RWPE2 (cell line): ENCODE measurements around the gene JPH4.

Experiments used
- ATAC-seq: fragments of 200-7000 bp; cut with Tn5 transposase; 3 replicates; pipeline ENCODE4 v1.9.1; 2021; ENCODE audit warnings: low read depth
- DNase-seq: peaks from one replicate; pipeline ENCODE4 v3.0.0-alpha.2; 2020; ENCODE audit warnings: low spot score
- H3K27ac ChIP-seq: fragments of 450-650 bp; 2 replicates; pipeline ENCODE4 v1.5.1; 2017; ENCODE audit warnings: mild to moderate bottlenecking; ENCODE audit not compliant: poor library complexity, severe bottlenecking
- H3K27me3 ChIP-seq: fragments of 250-450 bp; sonication (Bioruptor Pico); 2 replicates; pipeline ENCODE4 v1.5.1; 2021; ENCODE audit warnings: mild to moderate bottlenecking, moderate library complexity; ENCODE audit not compliant: insufficient read depth, poor library complexity, severe bottlenecking
- H3K36me3 ChIP-seq: fragments of 250-450 bp; sonication (Bioruptor Pico); 2 replicates; pipeline ENCODE4 v1.5.1; 2020; ENCODE audit warnings: low read depth, mild to moderate bottlenecking, moderate library complexity
- H3K4me1 ChIP-seq: fragments of 250-450 bp; sonication (Bioruptor Pico); 2 replicates; pipeline ENCODE4 v1.5.1; 2021; ENCODE audit warnings: mild to moderate bottlenecking, moderate library complexity; ENCODE audit not compliant: insufficient read depth, poor library complexity, severe bottlenecking
- H3K4me3 ChIP-seq: fragments of 250-450 bp; sonication (Bioruptor Pico); 2 replicates; pipeline ENCODE4 v1.5.1; 2021; ENCODE audit warnings: mild to moderate bottlenecking, moderate library complexity; ENCODE audit not compliant: severe bottlenecking
- H3K9me3 ChIP-seq: fragments of 250-450 bp; sonication (Bioruptor Pico); 2 replicates; pipeline ENCODE4 v1.5.1; 2021; ENCODE audit warnings: mild to moderate bottlenecking, moderate library complexity; ENCODE audit not compliant: severe bottlenecking
- TF ChIP-seq, protein P1 (sequence below): fragments of 450-650 bp; IDR thresholded peaks from one replicate; pipeline ENCODE4 v1.5.1; 2017; ENCODE audit warnings: mild to moderate bottlenecking, moderate library complexity; ENCODE audit not compliant: poor library complexity, severe bottlenecking

The JPH4 gene

DNA sequence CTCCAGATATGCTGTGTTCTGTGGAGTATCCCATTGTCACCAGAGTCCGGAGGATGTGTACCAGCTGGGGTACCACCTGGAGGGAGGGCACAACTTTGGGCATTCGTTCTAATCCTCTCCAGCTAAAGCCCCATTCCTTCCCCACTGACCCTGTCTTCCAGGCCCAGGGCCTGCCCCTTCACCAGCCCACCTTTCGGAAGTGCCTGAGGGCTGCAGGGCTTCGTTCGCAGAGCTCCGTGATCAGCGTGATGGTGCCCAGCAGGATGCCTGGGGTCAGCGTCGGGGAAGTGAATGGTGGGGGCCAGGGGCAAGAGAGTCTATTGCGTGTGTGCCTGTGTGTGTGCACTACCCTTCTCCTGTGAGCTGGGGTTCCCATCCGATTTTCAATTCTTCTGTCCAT is 13.0 kb downstream of the JPH4 start:
- Histone ChIP-seq H3K9me3 (no peaks in the 10 kb centered on the region), H3K4me1 (peaks cover 4% of the 10 kb centered on the region), H3K4me3 (no peak overlapping the region), H3K27me3 (no peaks in the 10 kb centered on the region), H3K36me3 (peaks cover 56% of the 10 kb centered on the region), H3K27ac (no peak overlapping the region)
- DNase-seq = no peak
- TF ChIP-seq, protein P1, sequence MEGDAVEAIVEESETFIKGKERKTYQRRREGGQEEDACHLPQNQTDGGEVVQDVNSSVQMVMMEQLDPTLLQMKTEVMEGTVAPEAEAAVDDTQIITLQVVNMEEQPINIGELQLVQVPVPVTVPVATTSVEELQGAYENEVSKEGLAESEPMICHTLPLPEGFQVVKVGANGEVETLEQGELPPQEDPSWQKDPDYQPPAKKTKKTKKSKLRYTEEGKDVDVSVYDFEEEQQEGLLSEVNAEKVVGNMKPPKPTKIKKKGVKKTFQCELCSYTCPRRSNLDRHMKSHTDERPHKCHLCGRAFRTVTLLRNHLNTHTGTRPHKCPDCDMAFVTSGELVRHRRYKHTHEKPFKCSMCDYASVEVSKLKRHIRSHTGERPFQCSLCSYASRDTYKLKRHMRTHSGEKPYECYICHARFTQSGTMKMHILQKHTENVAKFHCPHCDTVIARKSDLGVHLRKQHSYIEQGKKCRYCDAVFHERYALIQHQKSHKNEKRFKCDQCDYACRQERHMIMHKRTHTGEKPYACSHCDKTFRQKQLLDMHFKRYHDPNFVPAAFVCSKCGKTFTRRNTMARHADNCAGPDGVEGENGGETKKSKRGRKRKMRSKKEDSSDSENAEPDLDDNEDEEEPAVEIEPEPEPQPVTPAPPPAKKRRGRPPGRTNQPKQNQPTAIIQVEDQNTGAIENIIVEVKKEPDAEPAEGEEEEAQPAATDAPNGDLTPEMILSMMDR = no peak
- ATAC-seq = no peak

DNA sequence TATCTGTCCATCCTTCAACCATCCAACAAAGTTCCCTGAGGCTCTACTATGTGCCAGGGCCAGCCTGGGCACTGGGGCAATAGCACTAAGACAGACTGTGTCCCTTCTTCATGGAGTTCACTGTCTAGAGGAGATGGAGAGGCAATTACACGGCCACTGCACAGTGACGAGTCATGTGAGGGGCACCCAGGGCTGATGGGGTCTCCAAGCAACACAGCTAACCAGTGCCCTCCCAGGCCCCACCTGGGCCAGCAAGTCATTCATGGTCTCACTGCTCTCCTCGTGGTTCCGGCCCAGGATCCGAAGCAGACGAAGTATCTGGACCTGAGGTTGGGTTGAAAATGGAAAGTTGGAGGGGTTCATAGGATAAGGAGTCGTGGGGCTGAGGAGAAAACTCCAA is 13.7 kb downstream of the JPH4 start:
- H3K4me1 ChIP-seq = peaks cover 4% of the 10 kb centered on the region
- no peaks in the 10 kb centered on the region for H3K27me3 ChIP-seq
- H3K4me3 ChIP-seq = no peak overlapping the region
- H3K36me3 ChIP-seq = peaks cover 61% of the 10 kb centered on the region
- H3K27ac ChIP-seq = no peak overlapping the region
- H3K9me3 ChIP-seq = no peaks in the 10 kb centered on the region
- ATAC-seq (no peak), DNase-seq (no peak)
- TF ChIP-seq, protein P1 = no peak

DNA sequence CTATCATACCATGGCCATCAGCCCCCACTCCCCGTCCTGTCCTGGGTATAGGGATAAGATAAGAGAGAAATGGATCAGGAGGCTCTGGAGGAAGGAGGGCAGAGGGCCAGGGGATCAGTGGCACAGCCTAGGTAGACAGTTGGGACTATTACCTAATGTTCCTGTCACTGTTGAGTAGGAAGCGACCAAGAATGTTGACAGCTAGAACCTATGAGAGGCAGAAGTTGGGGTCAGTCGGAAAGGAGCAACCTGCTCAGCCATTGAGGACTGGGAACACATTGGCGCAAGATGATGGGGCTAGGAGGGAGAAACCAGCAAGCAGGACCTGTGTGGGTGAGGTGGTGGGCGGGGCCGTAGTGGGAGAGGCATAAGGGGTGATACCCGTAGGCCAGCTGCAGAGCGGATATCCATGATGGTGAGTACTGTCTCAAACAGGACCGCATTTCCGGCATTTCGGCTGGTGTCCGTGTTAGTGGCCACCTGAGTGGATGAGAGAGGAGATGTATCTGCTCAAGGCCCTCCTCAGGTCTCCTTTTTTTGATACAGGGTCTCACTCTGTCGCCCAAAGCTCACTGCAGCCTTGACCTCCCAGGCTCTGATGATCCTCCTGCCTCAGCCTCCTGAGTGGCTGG is 14.3 kb downstream of the JPH4 start:
- Histone ChIP-seq H3K27me3 (no peaks in the 10 kb centered on the region), H3K27ac (no peak overlapping the region), H3K9me3 (no peaks in the 10 kb centered on the region), H3K4me3 (no peak overlapping the region), H3K4me1 (peaks cover 4% of the 10 kb centered on the region), H3K36me3 (peaks cover 67% of the 10 kb centered on the region)
- no peak for DNase-seq
- no peak for ATAC-seq
- TF ChIP-seq, protein P1 = no peak

DNA sequence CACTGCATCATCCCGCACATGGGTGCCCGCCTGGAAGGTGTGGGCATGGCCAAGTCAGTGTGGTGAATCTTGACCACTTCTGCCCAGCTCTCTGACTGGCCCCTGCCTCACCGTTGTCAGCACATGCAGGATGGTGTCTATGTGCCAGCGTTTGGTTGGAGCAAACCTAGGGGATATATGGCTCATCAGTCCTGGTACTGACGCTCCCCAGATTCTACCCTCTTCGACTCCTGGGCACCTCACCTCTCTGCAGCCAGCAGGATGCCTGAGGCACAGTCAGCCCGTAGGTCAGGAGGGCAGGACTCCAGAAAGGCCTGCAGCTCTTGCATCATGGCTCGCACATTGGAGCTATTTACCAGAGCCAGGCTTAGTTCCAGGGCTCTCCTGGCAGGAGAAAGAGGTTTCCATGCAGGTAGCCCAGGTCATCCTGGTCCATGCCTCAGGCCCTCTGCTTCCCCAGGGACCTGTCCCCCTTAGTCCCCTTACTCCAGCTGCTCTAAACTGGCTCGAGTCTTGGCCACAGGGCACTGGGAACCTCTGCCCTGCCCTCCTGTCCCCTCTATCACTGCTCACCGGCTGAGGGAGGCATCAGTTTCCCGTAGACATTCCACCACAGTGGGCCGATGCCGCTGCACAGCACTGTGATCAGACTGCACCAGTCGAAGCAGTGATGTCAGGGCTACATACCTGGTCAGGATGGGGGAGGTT is 15.0 kb downstream of the JPH4 start:
- DNase-seq (no peak), ATAC-seq (no peak)
- H3K27ac ChIP-seq = no peak overlapping the region
- TF ChIP-seq, protein P1 = no peak
- H3K36me3 ChIP-seq = peaks cover 74% of the 10 kb centered on the region
- H3K9me3 ChIP-seq = no peaks in the 10 kb centered on the region
- no peaks in the 10 kb centered on the region for H3K27me3 ChIP-seq
- no peak overlapping the region for H3K4me3 ChIP-seq
- H3K4me1 ChIP-seq = peaks cover 4% of the 10 kb centered on the region
